ENCODE results near the gene CEP20. TPM values are rescaled to one million over a fixed set of nuclear protein-coding genes. Genes with fewer than 3 reads are reported as not detected.

Gene CEP20
- total RNA-seq, 1 experiment from 2014 or later: 36.9 TPM

DNA sequence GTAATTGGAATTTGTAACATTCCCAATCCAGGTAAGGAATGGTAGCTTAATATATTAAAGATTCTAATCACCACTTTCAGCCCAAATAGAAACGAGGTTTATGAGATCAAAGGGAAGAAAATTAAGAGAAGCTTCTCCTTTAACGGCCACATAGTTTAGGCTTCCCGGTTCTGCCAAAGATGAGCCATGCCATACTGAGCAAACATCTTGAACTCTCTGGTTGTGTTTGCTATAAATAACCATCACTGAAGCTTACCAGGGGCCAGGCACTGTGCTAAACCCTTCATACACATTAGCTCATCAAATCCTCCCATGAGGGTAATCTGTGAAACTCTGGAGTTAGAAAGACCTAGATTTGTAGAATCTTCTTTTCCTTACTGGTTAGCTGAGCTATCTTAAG, 34.3 kb downstream of the CEP20 start:
- no peak overlapping the region for H2AFZ ChIP-seq (ENCODE audit: low read length)
- no peak for DNase-seq
- H4K8ac ChIP-seq (replicated peaks; ENCODE audit: insufficient read length, low read depth, low read length): no peak overlapping the region
- H3K27me3 ChIP-seq (ENCODE audit: insufficient read depth, low read length): peaks cover 19% of the 10 kb centered on the region; the same call in 1 of the 2 replicates
- H2BK120ac ChIP-seq (ENCODE audit: low read depth, low read length, poor library complexity, severe bottlenecking): no peak overlapping the region
- H4K91ac ChIP-seq (ENCODE audit: insufficient read length, low read depth, low read length): no peak overlapping the region
- H3K9me3 Mint-ChIP-seq: no peaks in the 10 kb centered on the region
- H3K4me2 ChIP-seq (ENCODE audit: insufficient read depth, insufficient read length, low read length): no peak overlapping the region
- H3K23ac ChIP-seq (ENCODE audit: insufficient read length, low read depth, low read length): no peak overlapping the region
- H3K23me2 ChIP-seq (ENCODE audit: insufficient read length, low read depth, low read length, poor library complexity, severe bottlenecking): peaks cover 15% of the 10 kb centered on the region
- H3K18ac ChIP-seq (ENCODE audit: insufficient read length, low read depth, low read length): no peak overlapping the region
- H3K27ac Mint-ChIP-seq: no peak overlapping the region
- H2BK12ac ChIP-seq (ENCODE audit: insufficient read length, low read depth, low read length): no peak overlapping the region
- H3K4me3 Mint-ChIP-seq: no peak overlapping the region
- H2BK5ac ChIP-seq (ENCODE audit: insufficient read length, low read length): no peak overlapping the region
- no peak overlapping the region for H4K5ac ChIP-seq (ENCODE audit: insufficient read length, low read depth, low read length)
- no peaks in the 10 kb centered on the region for H3K9me3 ChIP-seq (ENCODE audit: control insufficient read depth, low read depth, low read length)
- H3K79me1 ChIP-seq (ENCODE audit: insufficient read depth, low read depth, low read length, poor library complexity, severe bottlenecking): no peaks in the 10 kb centered on the region
- no peak overlapping the region for H2BK20ac ChIP-seq (ENCODE audit: low read depth, low read length, poor library complexity, severe bottlenecking)
- H3K14ac ChIP-seq (ENCODE audit: insufficient read depth, low read length): no peak overlapping the region
- H3K27me3 Mint-ChIP-seq (ENCODE audit: low read depth): peaks cover 62% of the 10 kb centered on the region
- peaks cover 12 to 14% of the 10 kb centered on the region in 2 experiments for H3K4me1 Mint-ChIP-seq
- H3K56ac ChIP-seq (ENCODE audit: insufficient read length, low read depth, low read length): no peak overlapping the region
- no CpG with 5 or more reads among the region's 3 CpGs for WGBS (ENCODE audit: extremely low coverage, insufficient read length, low lambda C conversion rate)
- no peaks in the 10 kb centered on the region for H4K20me1 ChIP-seq (ENCODE audit: control insufficient read depth, insufficient read depth, insufficient read length)
- H2BK15ac ChIP-seq (ENCODE audit: low read depth, low read length): no peak overlapping the region
- TF ChIP-seq, protein P1, sequence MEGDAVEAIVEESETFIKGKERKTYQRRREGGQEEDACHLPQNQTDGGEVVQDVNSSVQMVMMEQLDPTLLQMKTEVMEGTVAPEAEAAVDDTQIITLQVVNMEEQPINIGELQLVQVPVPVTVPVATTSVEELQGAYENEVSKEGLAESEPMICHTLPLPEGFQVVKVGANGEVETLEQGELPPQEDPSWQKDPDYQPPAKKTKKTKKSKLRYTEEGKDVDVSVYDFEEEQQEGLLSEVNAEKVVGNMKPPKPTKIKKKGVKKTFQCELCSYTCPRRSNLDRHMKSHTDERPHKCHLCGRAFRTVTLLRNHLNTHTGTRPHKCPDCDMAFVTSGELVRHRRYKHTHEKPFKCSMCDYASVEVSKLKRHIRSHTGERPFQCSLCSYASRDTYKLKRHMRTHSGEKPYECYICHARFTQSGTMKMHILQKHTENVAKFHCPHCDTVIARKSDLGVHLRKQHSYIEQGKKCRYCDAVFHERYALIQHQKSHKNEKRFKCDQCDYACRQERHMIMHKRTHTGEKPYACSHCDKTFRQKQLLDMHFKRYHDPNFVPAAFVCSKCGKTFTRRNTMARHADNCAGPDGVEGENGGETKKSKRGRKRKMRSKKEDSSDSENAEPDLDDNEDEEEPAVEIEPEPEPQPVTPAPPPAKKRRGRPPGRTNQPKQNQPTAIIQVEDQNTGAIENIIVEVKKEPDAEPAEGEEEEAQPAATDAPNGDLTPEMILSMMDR (conservative IDR thresholded peaks at IDR 0.05): no peak
- H3K4me1 ChIP-seq (ENCODE audit: insufficient read depth, low read length): no peaks in the 10 kb centered on the region
- H3K4ac ChIP-seq (ENCODE audit: low read depth, low read length): no peak overlapping the region
- no peaks in the 10 kb centered on the region for H3K36me3 Mint-ChIP-seq (ENCODE audit: insufficient read depth in 1 of 3, low read depth in 3 of 3)
- no peak overlapping the region for H3K9ac ChIP-seq (ENCODE audit: extremely low read depth, insufficient read length, low read length)
- no peaks in the 10 kb centered on the region for H3K79me2 ChIP-seq (ENCODE audit: insufficient read depth, low read length)
- no peak overlapping the region for H3K27ac ChIP-seq (ENCODE audit: insufficient read length, low read depth, low read length)
- H2AK5ac ChIP-seq (ENCODE audit: insufficient read length, low read length): no peak overlapping the region
- H3T11ph ChIP-seq (ENCODE audit: low read length): no peak overlapping the region
